ENCODE measurements around the gene SEMA4G. TPM values are rescaled to one million over a fixed set of nuclear protein-coding genes. Genes with fewer than 3 reads are reported as not detected.
A peak's percentile ranks its signal among the peaks of the same experiment; 100 is the strongest.

Gene SEMA4G
- total RNA-seq, 1 donor from 2014 or later: 0.26 TPM

GRCh38 chr10:100968062-100968736 is 1.1 kb upstream of the SEMA4G start:
- FAIRE-seq (no peak), DNase-seq (ENCODE audit: low read depth) (no peak)
- peaks cover 1% of the 10 kb centered on the region for H3K36me3 ChIP-seq (ENCODE audit: control insufficient read depth, insufficient read depth, low read length)
- no peaks in the 10 kb centered on the region for H3K27me3 ChIP-seq (ENCODE audit: control insufficient read depth, insufficient read depth, low read length)
- no peak for TF ChIP-seq CTCF (IDR thresholded peaks at IDR 0.05; ENCODE audit: insufficient read depth, low read length, severe bottlenecking)
- H3K4me3 ChIP-seq (ENCODE audit: low read depth, low read length): no peak overlapping the region

- no peak for TF ChIP-seq CTCF (IDR thresholded peaks at IDR 0.05; ENCODE audit: insufficient read depth, low read length, severe bottlenecking)
- DNase-seq (ENCODE audit: low read depth) (no peak), FAIRE-seq (no peak)
- H3K36me3 ChIP-seq (ENCODE audit: control insufficient read depth, insufficient read depth, low read length): peaks cover 1% of the 10 kb centered on the region
- H3K27me3 ChIP-seq (ENCODE audit: control insufficient read depth, insufficient read depth, low read length): no peaks in the 10 kb centered on the region
- H3K4me3 ChIP-seq (ENCODE audit: low read depth, low read length): peak overlapping the region; percentile 47
Measured at GRCh38 chr10:100968863-100969186, 479 bp upstream of the SEMA4G start.

GRCh38 chr10:100970076-100970913 is 991 bp downstream of the SEMA4G start:
- TF ChIP-seq CTCF (IDR thresholded peaks at IDR 0.05; ENCODE audit: insufficient read depth, low read length, severe bottlenecking): no peak
- Histone ChIP-seq H3K27me3 (ENCODE audit: control insufficient read depth, insufficient read depth, low read length) (no peaks in the 10 kb centered on the region), H3K36me3 (ENCODE audit: control insufficient read depth, insufficient read depth, low read length) (peaks cover 1% of the 10 kb centered on the region), H3K4me3 (ENCODE audit: low read depth, low read length) (peak overlapping the region; percentile 47)
- DNase-seq (ENCODE audit: low read depth) (peak; percentile 17), FAIRE-seq (no peak)

GRCh38 chr10:100970914-100971811 is 1.9 kb downstream of the SEMA4G start:
- Histone ChIP-seq H3K27me3 (ENCODE audit: control insufficient read depth, insufficient read depth, low read length) (no peaks in the 10 kb centered on the region), H3K4me3 (ENCODE audit: low read depth, low read length) (no peak overlapping the region), H3K36me3 (ENCODE audit: control insufficient read depth, insufficient read depth, low read length) (no peaks in the 10 kb centered on the region)
- DNase-seq (ENCODE audit: low read depth) (no peak), FAIRE-seq (no peak)
- TF ChIP-seq CTCF (IDR thresholded peaks at IDR 0.05; ENCODE audit: insufficient read depth, low read length, severe bottlenecking): no peak

- DNase-seq (ENCODE audit: low read depth): no peak
- Histone ChIP-seq H3K27me3 (ENCODE audit: control insufficient read depth, insufficient read depth, low read length) (no peaks in the 10 kb centered on the region), H3K4me3 (ENCODE audit: low read depth, low read length) (no peak overlapping the region), H3K36me3 (ENCODE audit: control insufficient read depth, insufficient read depth, low read length) (no peaks in the 10 kb centered on the region)
- no peak for TF ChIP-seq CTCF (IDR thresholded peaks at IDR 0.05; ENCODE audit: insufficient read depth, low read length, severe bottlenecking)
- peak; percentile 36 for FAIRE-seq
Measured at GRCh38 chr10:100972115-100972903, 3.0 kb downstream of the SEMA4G start.

Measured in bronchial epithelial cell (primary cell).